Stimulated activated CD4-positive, alpha-beta T cell treated with anti-CD3 and anti-CD28 coated beads, Interleukin-1b, Interleukin-23, amount 100 ng/mL, for 4 hours (primary cell): Measurements from ENCODE around the gene LYRM2.

ENCODE experiments used
- DNase-seq, 2 donors: peaks; one replicate each; pipeline ENCODE4 v3.0.0-alpha.2; 2020; ENCODE audit warnings: low read depth in 2 of 2

Gene LYRM2

DNA sequence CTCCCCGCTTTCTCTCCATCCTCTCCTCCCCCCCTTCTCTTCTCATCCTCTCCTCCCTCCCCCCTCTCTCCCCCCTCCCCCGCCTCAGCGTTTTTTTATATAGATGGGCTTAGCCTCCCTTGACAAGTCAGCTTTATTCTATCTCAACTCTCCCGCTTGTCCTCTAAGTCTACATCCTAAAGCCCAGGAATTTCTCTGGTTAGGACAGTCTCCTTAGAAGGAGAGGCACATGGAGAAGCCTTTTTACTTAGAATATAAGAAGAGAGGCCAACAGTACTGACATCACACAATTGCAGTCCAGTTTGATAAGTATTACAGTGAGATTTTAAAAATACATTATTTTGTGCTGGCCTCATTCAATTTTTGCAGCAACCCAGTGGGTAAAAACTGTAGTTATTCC is 83.5 kb downstream of the LYRM2 start:
- DNase-seq: no peak

DNA sequence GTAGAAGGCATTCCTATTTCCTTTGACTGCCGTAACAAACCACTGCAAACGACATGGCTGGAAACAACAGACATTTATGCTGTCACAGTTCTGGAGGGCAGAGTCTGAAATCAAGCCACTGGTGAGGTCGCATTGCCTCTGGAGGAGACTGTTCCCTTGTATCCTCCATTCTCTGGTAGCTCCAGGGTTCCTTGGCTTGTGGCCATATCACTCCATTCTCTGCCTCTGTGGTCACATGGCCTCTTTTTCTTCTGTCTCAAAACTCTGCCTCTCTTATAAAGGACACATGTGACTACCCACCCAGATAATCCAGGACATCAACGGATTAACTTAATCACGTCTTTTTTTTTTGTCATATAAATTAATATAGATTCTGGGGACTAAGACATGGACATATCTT is 84.4 kb downstream of the LYRM2 start:
- no peak for DNase-seq

DNA sequence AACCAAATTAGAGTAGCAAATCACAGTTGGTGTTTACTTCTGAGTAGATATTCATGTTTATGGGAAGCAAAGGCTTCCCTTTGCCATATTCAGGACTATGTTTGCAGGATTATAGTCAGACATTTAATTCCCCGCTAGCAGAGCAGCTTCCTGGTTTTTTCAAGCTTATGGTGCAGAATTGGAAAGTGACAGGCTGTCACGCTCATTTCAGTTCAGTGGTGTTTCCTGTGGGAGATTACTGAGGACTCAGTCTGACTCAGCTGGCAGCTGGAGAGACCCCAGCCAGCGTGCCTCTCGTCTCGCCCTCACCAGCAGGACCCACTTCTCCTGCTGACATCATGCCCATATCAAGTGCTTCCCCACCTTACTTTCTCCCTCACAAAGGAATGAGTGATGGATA is 85.1 kb downstream of the LYRM2 start:
- no peak for DNase-seq

- no peak for DNase-seq
These were observed 91.3 kb downstream of the LYRM2 start for GRCh38 chr6:89547281-89547680.

DNA sequence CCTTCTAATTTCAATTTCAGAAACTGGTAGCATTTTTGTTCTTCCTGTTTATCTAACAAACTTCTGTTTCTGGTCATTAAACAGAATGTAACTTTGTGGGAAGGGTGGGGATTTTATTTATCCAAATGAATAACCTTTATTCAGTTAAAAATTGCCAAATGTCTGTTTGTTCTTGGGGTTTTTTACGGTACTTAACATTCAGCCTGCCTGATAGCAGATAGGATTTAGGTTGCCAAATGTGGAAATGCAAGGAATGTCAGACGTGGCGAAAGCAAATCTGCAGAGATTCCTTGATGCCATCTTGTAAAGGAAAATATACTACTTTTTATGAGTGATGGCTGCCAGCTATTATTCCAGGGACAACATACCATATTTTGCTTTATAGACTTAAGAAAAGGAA is 95.7 kb downstream of the LYRM2 start:
- DNase-seq: no peak

- no peak for DNase-seq
These were observed 96.3 kb downstream of the LYRM2 start for GRCh38 chr6:89542081-89542857.

GRCh38 chr6:89539779-89540178 is 98.8 kb downstream of the LYRM2 start:
- no peak for DNase-seq

- DNase-seq: no peak
These were observed 102.3 kb downstream of the LYRM2 start for GRCh38 chr6:89536231-89536630.

GRCh38 chr6:89530982-89531381 is 107.6 kb downstream of the LYRM2 start:
- no peak for DNase-seq

DNA sequence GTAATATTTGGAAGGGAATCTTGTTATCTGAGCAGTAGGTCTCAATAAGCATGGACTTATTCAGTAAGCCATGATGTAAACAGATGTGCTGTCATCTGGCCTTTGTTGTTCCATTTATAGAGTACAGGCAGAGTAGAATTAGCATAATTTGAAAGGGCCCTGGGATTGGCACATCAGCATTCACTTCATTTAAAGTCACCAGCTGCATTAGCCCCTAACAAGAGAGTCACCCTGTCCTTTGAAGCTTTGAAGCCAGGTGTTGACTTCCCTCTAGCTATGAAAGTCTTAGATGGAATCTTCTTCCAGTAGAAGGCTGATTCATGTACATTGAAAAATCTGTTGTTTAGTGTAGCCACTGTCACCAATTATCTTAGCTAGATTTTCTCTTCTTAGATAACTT is 109.7 kb downstream of the LYRM2 start:
- no peak for DNase-seq

DNA sequence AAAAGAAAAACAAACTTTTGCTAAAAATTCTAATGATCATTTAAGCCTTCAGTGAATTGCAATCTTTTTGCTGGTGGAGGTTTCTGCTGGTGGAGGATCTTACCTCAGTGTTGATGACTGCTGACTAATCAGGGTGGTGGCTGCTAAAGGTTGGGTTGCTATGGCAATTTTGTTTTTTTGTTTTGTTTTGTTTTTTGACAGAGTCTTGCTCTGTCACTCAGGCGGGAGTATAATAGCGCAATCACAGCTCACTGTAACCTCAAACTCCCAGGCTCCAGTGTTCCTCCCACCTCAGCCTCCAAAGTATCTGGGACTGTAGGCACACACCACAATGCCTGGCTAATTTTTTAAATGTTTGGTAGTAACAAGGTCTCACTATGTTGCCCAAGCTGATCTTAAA is 110.9 kb downstream of the LYRM2 start:
- no peak for DNase-seq

DNA sequence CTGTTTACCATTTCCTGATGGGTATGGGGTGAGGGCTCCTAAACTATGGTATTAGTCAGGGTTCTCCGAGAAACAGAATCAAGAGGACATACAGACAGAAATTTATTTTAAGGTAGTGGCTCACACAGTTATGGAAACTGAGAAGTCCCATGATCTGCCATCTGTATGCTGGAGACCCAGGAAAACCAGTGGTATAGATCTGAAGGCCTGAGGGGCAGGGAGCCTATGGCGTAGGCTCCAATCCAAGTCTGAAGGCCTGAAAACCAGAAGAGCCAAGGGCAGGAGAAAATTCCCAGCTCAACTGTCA is 112.0 kb downstream of the LYRM2 start:
- DNase-seq: no peak

- DNase-seq: no peak
These were observed 112.6 kb downstream of the LYRM2 start for GRCh38 chr6:89525786-89526562.

DNA sequence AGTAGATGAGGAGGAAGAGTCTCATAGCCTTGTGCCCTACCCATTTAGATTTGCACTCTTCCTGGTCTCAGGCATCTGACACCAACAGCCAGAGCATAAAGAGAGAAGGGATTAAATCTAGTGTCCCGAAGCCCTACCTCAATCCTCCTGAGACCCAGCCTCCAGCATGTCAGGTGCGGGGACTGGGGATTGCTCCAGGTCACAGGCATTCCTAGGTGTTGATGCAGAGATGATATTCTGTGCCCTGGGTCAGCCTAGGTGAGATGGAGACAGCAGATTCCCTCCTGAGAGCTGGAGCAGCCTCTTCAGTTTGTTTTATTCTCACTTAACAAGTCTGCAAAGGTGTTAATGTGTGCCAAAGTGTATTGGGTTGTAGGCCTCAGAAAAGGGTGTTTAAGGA is 115.8 kb downstream of the LYRM2 start:
- DNase-seq: no peak

DNA sequence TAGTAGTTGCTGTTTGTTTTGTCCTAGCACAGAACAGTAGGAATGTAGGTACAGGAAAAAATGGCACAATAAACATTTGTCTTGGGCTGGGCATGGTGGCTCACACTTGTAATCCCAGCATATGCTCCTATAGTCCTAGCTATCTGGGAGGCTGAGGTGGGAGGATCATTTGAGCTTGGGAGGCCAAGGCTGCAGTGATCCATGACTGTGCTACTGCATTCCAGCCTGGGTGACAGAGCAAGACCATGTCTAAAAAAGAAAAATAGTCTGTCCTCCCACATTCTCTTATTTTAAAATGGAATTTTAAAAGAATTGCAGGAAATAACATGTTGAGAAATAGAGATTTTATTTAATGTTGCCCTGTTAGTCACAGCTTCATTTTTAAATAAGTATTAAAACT is 117.8 kb downstream of the LYRM2 start:
- no peak for DNase-seq

DNA sequence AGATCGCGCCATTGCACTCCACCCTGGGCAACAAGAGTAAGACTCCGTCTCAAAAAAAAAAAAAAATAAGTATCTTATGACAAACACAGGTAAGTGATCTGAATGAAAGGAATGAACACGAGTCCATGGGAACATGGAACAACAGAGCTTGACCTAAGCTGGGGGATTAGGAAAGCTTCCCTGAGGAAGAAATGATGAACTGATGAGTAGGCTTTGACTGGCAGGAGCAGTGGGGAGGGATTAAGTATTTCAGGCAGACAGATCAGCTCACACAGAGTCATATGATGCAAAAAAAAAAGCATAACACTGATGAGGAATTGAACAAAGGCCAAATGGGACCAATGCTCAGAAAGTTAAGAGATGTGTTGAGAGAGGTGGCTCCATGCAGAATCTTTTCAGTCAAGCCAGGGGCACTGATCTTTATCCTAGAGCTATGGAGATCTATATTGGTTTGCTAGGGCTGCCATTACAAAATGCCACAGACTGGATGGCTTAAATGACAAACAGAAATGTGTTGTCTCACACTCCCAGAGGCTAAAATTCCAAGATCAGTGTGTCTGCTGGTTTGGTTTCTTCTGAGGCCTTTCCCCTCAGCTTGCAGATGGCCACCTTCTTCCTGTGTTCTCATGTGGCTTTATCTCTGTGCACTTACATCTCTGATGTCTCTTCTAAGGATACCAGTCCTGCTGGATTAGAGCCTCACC is 120.0 kb downstream of the LYRM2 start:
- no peak for DNase-seq
